Measurements from ENCODE around the gene ADIPOR2. TPM values are rescaled to one million over a fixed set of nuclear protein-coding genes. Genes with fewer than 3 reads are reported as not detected.
A peak's percentile ranks its signal among the peaks of the same experiment; 100 is the strongest.

ADIPOR2 gene
- total and polyA plus RNA-seq, 2 experiments from 2014 or later = 5.8 to 25.7 TPM

GRCh38 chr12:1837541-1838204 lies 146.8 kb downstream of the ADIPOR2 start:
- DNase-seq (ENCODE audit: low read depth in 1 of 2, low spot score in 1 of 2) = peak in 1 of 2 donors; percentile 12
- no peak overlapping the region for H3K27ac ChIP-seq
- peaks cover 21% of the 10 kb centered on the region for H3K27me3 ChIP-seq

More at GRCh38 chr12:1837541-1838204, 146.8 kb downstream of the ADIPOR2 start:
- no peak overlapping the region for H3K4me3 ChIP-seq
- H3K4me1 ChIP-seq (ENCODE audit: low read depth) = no peaks in the 10 kb centered on the region
- no peak for TF ChIP-seq CTCF (IDR thresholded peaks at IDR 0.05; ENCODE audit: low read depth, low read length)
- no peaks in the 10 kb centered on the region for H3K36me3 ChIP-seq
- no peaks in the 10 kb centered on the region for H3K9me3 ChIP-seq (ENCODE audit: low read depth)

Other genes with a start within 250 kb of the ADIPOR2 start
- gene FBXL14, start 96.5 kb upstream of the ADIPOR2 start, total RNA-seq = 22.4 and 27.8 TPM in 2 replicates
- 17.8 and 34.3 TPM in 2 replicates for gene FBXL14, start 96.5 kb upstream of the ADIPOR2 start, polyA plus RNA-seq
- 152 and 206 TPM in 2 replicates for gene WNT5B, start 61.8 kb upstream of the ADIPOR2 start, total RNA-seq
- 170 and 240 TPM in 2 replicates for gene WNT5B, start 61.8 kb upstream of the ADIPOR2 start, polyA plus RNA-seq
- gene LRTM2, start 129.5 kb downstream of the ADIPOR2 start, total RNA-seq = not detected in 2 replicates
- not detected in 2 replicates for gene LRTM2, start 129.5 kb downstream of the ADIPOR2 start, polyA plus RNA-seq
- 0.70 and 1.3 TPM in 2 replicates for gene CACNA2D4, start 227.6 kb downstream of the ADIPOR2 start, total RNA-seq
- 0.39 and 1.3 TPM in 2 replicates for gene CACNA2D4, start 227.6 kb downstream of the ADIPOR2 start, polyA plus RNA-seq